GM19351 (cell line): ENCODE data around the gene TMPRSS9.
"Not testable (repeated sequence)": the region's sequence is repeated elsewhere in the genome, so short reads cannot be mapped to it uniquely, and the experiment has no call there.

ENCODE experiments used
- ATAC-seq: cut with Tn5 transposase; IDR thresholded peaks from one replicate; pipeline ENCODE4 v1.9.1; 2021; ENCODE audit warnings: mild to moderate bottlenecking, moderate library complexity; ENCODE audit not compliant: unreplicated experiment

Gene TMPRSS9

GRCh38 chr19:2387367-2388288, 27.6 kb downstream of the TMPRSS9 start:
- no peak for ATAC-seq

- no peak for ATAC-seq
Observed at GRCh38 chr19:2389594-2389993, 29.5 kb downstream of the TMPRSS9 start.

- no peak for ATAC-seq
Observed at GRCh38 chr19:2391118-2391725, 31.2 kb downstream of the TMPRSS9 start.

GRCh38 chr19:2392366-2392765, 32.3 kb downstream of the TMPRSS9 start:
- ATAC-seq, result no peak

- ATAC-seq, result not testable (repeated sequence)
Observed at GRCh38 chr19:2392899-2393298, 32.8 kb downstream of the TMPRSS9 start.

GRCh38 chr19:2394054-2394441, 34.0 kb downstream of the TMPRSS9 start:
- ATAC-seq, result no peak

GRCh38 chr19:2394442-2395292, 34.6 kb downstream of the TMPRSS9 start:
- no peak for ATAC-seq

GRCh38 chr19:2395293-2395829, 35.3 kb downstream of the TMPRSS9 start:
- not testable (repeated sequence) for ATAC-seq

- ATAC-seq, result not testable (repeated sequence)
Observed at GRCh38 chr19:2397173-2397572, 37.1 kb downstream of the TMPRSS9 start.

GRCh38 chr19:2398735-2399305, 38.8 kb downstream of the TMPRSS9 start:
- ATAC-seq, result no peak

- no peak for ATAC-seq
Observed at GRCh38 chr19:2399582-2399981, 39.5 kb downstream of the TMPRSS9 start.

GRCh38 chr19:2408247-2408646, 48.2 kb downstream of the TMPRSS9 start:
- ATAC-seq, result no peak

- ATAC-seq, result no peak
Observed at GRCh38 chr19:2409352-2409912, 49.4 kb downstream of the TMPRSS9 start.

GRCh38 chr19:2410023-2410422, 50.0 kb downstream of the TMPRSS9 start:
- no peak for ATAC-seq

GRCh38 chr19:2411709-2412108, 51.6 kb downstream of the TMPRSS9 start:
- ATAC-seq, result no peak

GRCh38 chr19:2412449-2412848, 52.4 kb downstream of the TMPRSS9 start:
- ATAC-seq, result no peak

- ATAC-seq, result no peak
Observed at GRCh38 chr19:2413159-2413558, 53.1 kb downstream of the TMPRSS9 start.

- ATAC-seq, result no peak
Observed at GRCh38 chr19:2413629-2414028, 53.6 kb downstream of the TMPRSS9 start.

GRCh38 chr19:2415281-2415972, 55.4 kb downstream of the TMPRSS9 start:
- ATAC-seq, result no peak

- ATAC-seq, result no peak
Observed at GRCh38 chr19:2415973-2416319, 55.9 kb downstream of the TMPRSS9 start.
